ENCODE measurements around the gene GNB4.

GRCh38 chr3:179410999-179411398, 40.3 kb downstream of the GNB4 start:
- TF ChIP-seq POLR2AphosphoS5 (IDR thresholded peaks at IDR 0.05) (no peak), CTCF (IDR thresholded peaks at IDR 0.05 in 8 of 11, conservative IDR thresholded peaks at IDR 0.05 in 3 of 11) (no peak)
